Endodermal cell (in vitro differentiated cells): Measurements from ENCODE around the gene CUX1. TPM values are rescaled to one million over a fixed set of nuclear protein-coding genes. Genes with fewer than 3 reads are reported as not detected.

Experiments used
- DNase-seq: peaks from one replicate; pipeline ENCODE4 v3.0.0-alpha.2; 2017
- H3K27ac ChIP-seq: 2 replicates; pipeline ENCODE4 v1.5.1; 2013; ENCODE audit warnings: mild to moderate bottlenecking, low read depth, low read length, moderate library complexity
- H3K27me3 ChIP-seq: 2 replicates; pipeline ENCODE4 v1.6.1; 2013; ENCODE audit warnings: mild to moderate bottlenecking, low read length, moderate library complexity; ENCODE audit not compliant: insufficient read depth, control insufficient read depth, poor library complexity, severe bottlenecking
- H3K36me3 ChIP-seq: 2 replicates; pipeline ENCODE4 v1.7.0; 2013; ENCODE audit warnings: mild to moderate bottlenecking, low read length, moderate library complexity; ENCODE audit not compliant: control insufficient read depth, insufficient read depth
- H3K4me1 ChIP-seq: one replicate; pipeline ENCODE4 v1.7.0; 2013; ENCODE audit warnings: low read length; ENCODE audit not compliant: control insufficient read depth, insufficient read depth
- H3K4me3 ChIP-seq: 2 replicates; pipeline ENCODE4 v1.5.1; 2013; ENCODE audit warnings: mild to moderate bottlenecking, low read length, moderate library complexity
- H3K9ac ChIP-seq: 2 replicates; pipeline ENCODE4 v1.6.1; 2013; ENCODE audit warnings: mild to moderate bottlenecking, low read length, moderate library complexity; ENCODE audit not compliant: poor library complexity, severe bottlenecking; ENCODE audit errors: extremely low read depth
- H3K9me3 ChIP-seq: 2 replicates; pipeline ENCODE4 v1.6.1; 2013; ENCODE audit warnings: mild to moderate bottlenecking, low read length, moderate library complexity; ENCODE audit not compliant: control insufficient read depth
- H3K27ac Mint-ChIP-seq: 2 replicates; pipeline ENCODE4 v1.8.0; 2020; ENCODE audit warnings: mixed read lengths
- H3K27me3 Mint-ChIP-seq: 2 replicates; pipeline ENCODE4 v1.8.0; 2021; ENCODE audit warnings: mild to moderate bottlenecking, mixed read lengths; ENCODE audit not compliant: insufficient read depth
- H3K36me3 Mint-ChIP-seq: 2 replicates; pipeline ENCODE4 v1.8.0; 2020; ENCODE audit warnings: low read depth, mixed read lengths
- H3K4me1 Mint-ChIP-seq: 2 replicates; pipeline ENCODE4 v1.8.0; 2020; ENCODE audit warnings: mixed read lengths
- H3K4me3 Mint-ChIP-seq: 2 replicates; pipeline ENCODE4 v1.8.0; 2020; ENCODE audit warnings: mild to moderate bottlenecking, moderate library complexity, mixed read lengths
- H3K9me3 Mint-ChIP-seq: 2 replicates; pipeline ENCODE4 v1.8.0; 2020; ENCODE audit warnings: mild to moderate bottlenecking, mixed read lengths
- WGBS, 2 experiments: methylation state at CpG; one replicate each; pipeline versions ENCODE4 v1.1.5 to v1.1.7; 2013; ENCODE audit warnings: missing lambda C conversion rate in 2 of 2, mixed read lengths in 1 of 2; ENCODE audit not compliant: insufficient coverage in 1 of 2, insufficient read length in 1 of 2; 5-methylcytosine and 5-hydroxymethylcytosine counted together
- total RNA-seq, 2 donors: library from RNA; stranded (reverse); fragmentation: NEBNext Ultra II Directional in 1 of 2; extraction: Animal tissue kit (Norgen Biotek cat#: 25700) in 1 of 2; gene quantifications; 2 replicates in 1 of 2; 3 replicates in 1 of 2; pipeline ENCODE4 v1.2.1, GENCODE V29; 2021
- TF ChIP-seq, protein P1 (sequence below): fragments of 200-600 bp; sonication (generic); conservative IDR thresholded peaks from 2 replicates; pipeline ENCODE4 v1.5.0; 2021; ENCODE audit warnings: antibody characterized with exemption, mild to moderate bottlenecking

Gene CUX1
- total RNA-seq, 2 donors from 2014 or later: 85.1 to 108 TPM

DNA sequence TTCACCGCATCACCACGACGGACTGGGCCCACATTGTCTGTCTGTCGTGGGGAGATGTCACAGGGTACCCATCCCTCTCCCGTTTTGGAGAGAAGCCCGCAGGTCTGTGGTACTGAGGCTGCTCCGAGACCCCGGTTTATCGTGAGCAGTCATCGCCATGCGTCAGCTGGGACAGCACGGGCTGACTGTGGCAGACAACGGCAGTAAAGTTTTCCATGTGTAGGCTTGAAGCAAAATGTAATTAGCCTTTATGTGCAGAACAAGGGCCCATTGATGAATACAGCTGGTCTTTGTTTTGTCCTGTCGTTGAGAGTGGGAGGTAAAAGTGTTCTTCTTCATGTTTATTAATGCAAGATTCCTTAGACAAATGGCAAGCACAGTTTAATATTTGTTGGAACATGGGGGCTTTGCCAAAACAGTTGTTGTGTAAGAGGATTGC is 301.8 kb downstream of the CUX1 start:
- no peak for DNase-seq
- TF ChIP-seq, protein P1, sequence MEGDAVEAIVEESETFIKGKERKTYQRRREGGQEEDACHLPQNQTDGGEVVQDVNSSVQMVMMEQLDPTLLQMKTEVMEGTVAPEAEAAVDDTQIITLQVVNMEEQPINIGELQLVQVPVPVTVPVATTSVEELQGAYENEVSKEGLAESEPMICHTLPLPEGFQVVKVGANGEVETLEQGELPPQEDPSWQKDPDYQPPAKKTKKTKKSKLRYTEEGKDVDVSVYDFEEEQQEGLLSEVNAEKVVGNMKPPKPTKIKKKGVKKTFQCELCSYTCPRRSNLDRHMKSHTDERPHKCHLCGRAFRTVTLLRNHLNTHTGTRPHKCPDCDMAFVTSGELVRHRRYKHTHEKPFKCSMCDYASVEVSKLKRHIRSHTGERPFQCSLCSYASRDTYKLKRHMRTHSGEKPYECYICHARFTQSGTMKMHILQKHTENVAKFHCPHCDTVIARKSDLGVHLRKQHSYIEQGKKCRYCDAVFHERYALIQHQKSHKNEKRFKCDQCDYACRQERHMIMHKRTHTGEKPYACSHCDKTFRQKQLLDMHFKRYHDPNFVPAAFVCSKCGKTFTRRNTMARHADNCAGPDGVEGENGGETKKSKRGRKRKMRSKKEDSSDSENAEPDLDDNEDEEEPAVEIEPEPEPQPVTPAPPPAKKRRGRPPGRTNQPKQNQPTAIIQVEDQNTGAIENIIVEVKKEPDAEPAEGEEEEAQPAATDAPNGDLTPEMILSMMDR: no peak
- Mint-ChIP-seq H3K4me3 (no peak overlapping the region), H3K27me3 (no peaks in the 10 kb centered on the region), H3K27ac (peak overlapping the region; percentile 77), H3K4me1 (peaks cover 4% of the 10 kb centered on the region), H3K36me3 (peaks cover 64% of the 10 kb centered on the region), H3K9me3 (no peaks in the 10 kb centered on the region)
- Histone ChIP-seq H3K36me3 (peaks cover 45% of the 10 kb centered on the region), H3K9me3 (no peaks in the 10 kb centered on the region), H3K9ac (no peak overlapping the region), H3K4me1 (no peaks in the 10 kb centered on the region), H3K27ac (peak overlapping the region; percentile 24), H3K27me3 (no peaks in the 10 kb centered on the region), H3K4me3 (no peak overlapping the region)
- 86 to 92% methylated on average over 14 of the region's 14 CpGs for WGBS, 2 experiments

DNA sequence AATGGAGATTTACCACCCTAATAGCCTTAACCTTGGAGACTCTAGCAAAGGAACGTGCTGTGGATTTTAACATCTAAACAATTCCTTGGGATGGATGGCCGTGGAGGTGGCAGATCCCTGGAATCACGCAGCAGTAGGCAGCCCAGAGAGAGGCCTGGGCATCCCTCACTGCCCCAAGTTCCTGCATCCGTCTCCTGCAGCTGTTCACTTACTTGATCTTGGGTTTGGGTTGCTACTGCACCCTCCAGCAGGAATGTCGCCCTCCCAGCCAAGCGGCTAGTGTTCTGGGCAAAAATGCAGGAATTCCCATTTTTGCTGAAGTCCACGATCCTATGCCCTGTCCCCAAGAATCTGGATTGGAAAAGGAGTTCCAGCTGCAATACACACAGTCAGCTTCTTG is 302.5 kb downstream of the CUX1 start:
- TF ChIP-seq, protein P1: no peak
- no peaks in the 10 kb centered on the region for H3K4me1 ChIP-seq
- Mint-ChIP-seq H3K27me3 (no peaks in the 10 kb centered on the region), H3K4me1 (peaks cover 4% of the 10 kb centered on the region), H3K4me3 (no peak overlapping the region), H3K36me3 (peaks cover 64% of the 10 kb centered on the region), H3K27ac (no peak overlapping the region), H3K9me3 (no peaks in the 10 kb centered on the region)
- 93 to 99% methylated on average over 7 of the region's 7 CpGs for WGBS, 2 experiments
- peaks cover 44% of the 10 kb centered on the region for H3K36me3 ChIP-seq
- H3K27me3 ChIP-seq: no peaks in the 10 kb centered on the region
- no peak overlapping the region for H3K4me3 ChIP-seq
- no peak overlapping the region for H3K9ac ChIP-seq
- no peaks in the 10 kb centered on the region for H3K9me3 ChIP-seq
- DNase-seq: no peak
- H3K27ac ChIP-seq: peak overlapping the region; percentile 24

DNA sequence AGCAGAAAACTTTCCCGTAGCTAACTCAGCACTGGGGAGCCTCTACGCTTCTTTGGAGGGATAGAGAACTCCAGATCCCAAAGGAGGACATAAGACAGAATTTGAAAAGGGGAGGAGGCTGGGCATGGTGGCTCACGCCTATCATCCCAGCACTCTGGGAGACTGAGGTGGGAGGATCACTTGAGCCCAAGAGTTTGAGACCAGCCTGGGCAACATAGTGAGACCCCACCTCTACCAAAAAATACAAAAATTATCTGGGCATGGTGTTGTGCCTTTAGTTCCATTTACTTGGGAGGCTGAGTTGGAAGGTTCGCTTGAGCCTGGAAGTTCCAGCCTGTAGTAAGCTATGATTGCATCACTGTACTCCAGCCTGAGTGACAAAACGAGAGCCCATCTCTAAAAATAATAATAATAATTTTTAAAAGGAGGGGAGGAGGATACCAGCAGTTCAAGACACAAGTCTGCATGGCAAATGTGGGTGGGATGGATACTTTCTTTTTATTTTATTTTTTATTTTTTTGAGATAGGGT is 303.3 kb downstream of the CUX1 start:
- TF ChIP-seq, protein P1: no peak
- WGBS, 2 experiments: 90 to 98% methylated on average over 2 to 4 of the region's 5 CpGs
- Mint-ChIP-seq H3K9me3 (no peaks in the 10 kb centered on the region), H3K27ac (no peak overlapping the region), H3K4me3 (no peak overlapping the region), H3K27me3 (no peaks in the 10 kb centered on the region), H3K4me1 (peaks cover 7% of the 10 kb centered on the region), H3K36me3 (peaks cover 62% of the 10 kb centered on the region)
- no peak overlapping the region for H3K9ac ChIP-seq
- peaks cover 36% of the 10 kb centered on the region for H3K36me3 ChIP-seq
- DNase-seq: no peak
- no peak overlapping the region for H3K4me3 ChIP-seq
- H3K9me3 ChIP-seq: no peaks in the 10 kb centered on the region
- no peak overlapping the region for H3K27ac ChIP-seq
- H3K27me3 ChIP-seq: no peaks in the 10 kb centered on the region
- no peaks in the 10 kb centered on the region for H3K4me1 ChIP-seq
